HCEC 1CT (cell line): ENCODE measurements around the gene MARCHF10.

ENCODE experiments used
- DNase-seq: peaks from one replicate; pipeline ENCODE4 v3.0.0-alpha.2; 2017

MARCHF10 gene

DNA sequence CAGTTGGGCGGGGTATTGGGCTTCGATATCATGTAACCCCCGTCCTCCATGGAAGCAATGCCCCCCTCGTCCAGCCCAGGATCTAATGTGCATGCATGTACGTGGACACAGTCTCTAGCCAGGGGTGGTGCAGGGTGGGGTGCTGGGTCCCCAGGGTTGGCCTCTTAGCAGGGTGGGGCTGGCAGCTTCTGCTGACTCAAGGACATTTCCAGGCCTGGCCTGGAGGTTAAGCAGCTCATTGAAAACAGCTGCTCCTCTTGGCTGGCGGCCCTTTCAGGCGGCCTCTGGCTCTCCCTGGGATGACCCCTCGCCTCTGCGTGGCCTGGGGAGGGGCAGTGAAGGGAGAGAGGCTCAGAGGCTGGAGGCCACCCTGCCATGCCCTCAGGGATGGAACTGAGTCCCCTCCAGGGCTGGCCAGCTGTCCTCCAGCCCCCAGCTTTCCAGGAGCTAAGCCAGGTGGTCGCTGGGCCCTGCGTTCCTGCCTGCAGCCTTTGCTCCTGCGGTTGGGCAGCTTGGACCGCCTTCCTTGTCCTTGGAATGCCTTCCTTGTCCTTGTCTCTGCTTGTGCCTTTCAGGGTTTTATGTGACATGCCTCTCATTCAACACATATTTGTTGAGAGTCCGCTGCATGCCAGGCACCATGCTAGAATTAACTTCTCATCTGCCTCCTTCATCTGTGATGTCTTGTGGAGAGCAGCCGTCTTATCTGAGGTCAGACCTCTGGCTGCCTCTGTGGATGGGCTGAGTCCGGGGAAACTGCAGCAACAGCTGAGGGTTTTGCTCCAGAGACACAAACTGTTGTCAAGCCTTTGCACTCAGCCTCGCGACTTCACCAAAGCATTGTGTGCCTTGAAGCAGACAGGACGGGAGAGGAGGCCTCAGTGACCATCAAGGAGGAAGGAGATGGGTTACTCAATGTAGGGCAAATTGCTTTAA, 154.0 kb downstream of the MARCHF10 start:
- DNase-seq: peak; percentile 73

DNA sequence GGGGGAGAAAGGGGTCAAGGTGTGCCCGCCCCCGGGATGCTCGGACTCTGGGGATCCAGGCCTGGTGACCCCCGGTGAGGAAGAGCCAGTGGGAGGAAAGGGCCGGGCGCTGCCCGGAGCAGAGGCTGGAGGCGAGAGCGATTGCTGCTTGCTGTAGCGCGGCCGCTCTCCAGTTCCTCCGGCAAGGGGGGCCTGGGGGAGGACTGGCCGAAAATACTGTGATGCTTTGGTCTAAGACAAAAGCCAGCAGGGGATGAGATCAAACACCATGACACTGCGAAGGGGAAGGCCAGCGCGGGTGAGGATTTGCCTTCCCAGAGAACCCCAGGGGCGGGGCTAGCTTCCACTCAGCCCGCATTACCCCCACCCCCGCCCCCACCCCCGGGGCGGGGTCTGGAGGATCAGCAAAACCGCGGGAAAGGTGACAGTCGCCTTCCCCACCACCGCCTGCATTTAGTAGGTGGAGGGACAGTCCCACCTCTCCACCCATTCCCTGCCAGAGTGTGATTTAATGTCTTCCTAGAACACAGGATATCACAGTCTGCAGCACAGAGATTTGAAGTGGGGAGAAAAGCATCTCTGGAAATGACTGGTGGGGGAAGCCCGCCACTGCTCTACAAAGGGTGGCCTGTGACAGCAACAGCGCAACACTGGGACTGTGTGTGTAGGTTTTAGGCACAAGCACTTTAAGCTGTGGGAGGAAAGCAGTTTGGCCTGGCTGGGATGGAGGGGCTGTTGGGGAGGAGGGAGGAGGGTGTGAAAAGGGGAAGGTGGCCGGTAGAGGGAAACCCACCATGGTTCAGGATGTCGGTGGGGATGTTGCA, 154.9 kb downstream of the MARCHF10 start:
- peak; percentile 59 for DNase-seq

DNA sequence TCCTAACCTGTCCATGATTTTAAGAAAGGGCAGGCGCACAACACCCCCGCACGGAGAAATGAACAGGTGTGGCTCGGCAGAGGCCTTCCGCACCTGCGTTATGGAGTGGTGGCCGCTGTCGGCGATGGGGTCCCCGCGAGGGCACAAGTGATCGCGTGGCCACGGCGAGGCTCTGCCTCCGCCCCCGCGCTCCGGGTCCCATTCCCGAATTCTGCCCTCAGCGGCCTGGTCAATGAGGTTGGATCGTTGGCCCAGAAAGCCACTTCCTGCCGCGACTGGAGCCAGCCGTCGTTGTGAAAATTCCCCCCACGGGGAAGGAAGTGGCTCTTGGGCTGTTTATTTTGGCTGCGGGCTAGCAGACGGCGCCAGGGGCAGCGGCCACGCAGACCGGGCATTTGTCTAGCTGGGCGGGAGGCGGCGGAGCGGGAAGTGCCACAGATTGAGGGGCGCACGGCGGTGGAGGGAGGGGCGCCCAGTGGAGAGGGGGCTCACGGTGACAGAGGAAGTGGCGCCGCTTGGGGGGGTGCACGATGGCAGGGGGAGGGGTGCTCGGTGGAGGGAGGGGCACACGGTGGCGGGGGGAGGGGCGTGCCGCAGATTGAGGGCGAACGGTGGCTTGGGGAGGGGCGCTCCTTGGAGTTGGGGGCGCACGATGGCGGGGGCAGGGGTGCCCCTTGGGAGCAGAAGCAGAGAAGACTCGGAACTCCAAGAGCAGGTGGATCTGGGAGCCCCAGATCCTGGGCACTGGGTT, 155.7 kb downstream of the MARCHF10 start:
- peak; percentile 60 for DNase-seq
